SK-N-SH (cell line): ENCODE data around the gene LCP2. TPM values are rescaled to one million over a fixed set of nuclear protein-coding genes. Genes with fewer than 3 reads are reported as not detected.

Experiments used
- CTCF ChIA-PET: fragments of 300-600, 350-600 bp; formaldehyde crosslinking; extraction: SDS; loops from one replicate; lab custom pipeline; 2021; lab: Yijun Ruan, JAX
- POLR2A ChIA-PET: fragments of 350-600 bp; sonication (Branson Sonifier 250); formaldehyde crosslinking; extraction: SDS; loops from one replicate; lab custom pipeline; 2020; ENCODE audit warnings: antibody characterized with exemption, inconsistent platforms; lab: Yijun Ruan, JAX
- DNase-seq: peaks from one replicate; pipeline ENCODE4 v3.0.0; 2012
- H2AFZ ChIP-seq: fragments of 200-600 bp; sonication (generic); 2 replicates; pipeline ENCODE4 v1.8.1; 2016; ENCODE audit warnings: antibody characterized with exemption, mild to moderate bottlenecking, low read depth
- H3F3A ChIP-seq: fragments of 200-600 bp; sonication (generic); replicated peaks from 2 replicates; pipeline ENCODE3; 2016; ENCODE audit warnings: antibody characterized with exemption, mild to moderate bottlenecking; ENCODE audit not compliant: insufficient read depth
- H3K27ac ChIP-seq, 2 experiments: fragments of 200-500 bp in 1 of 2; fragments of 200-600 bp in 1 of 2; sonication (Bioruptor generic) in 1 of 2; sonication (generic), shearing (Covaris generic) in 1 of 2; 2 replicates each; pipeline versions ENCODE4 v1.5.1 to v1.6.1; 2014 to 2016; ENCODE audit warnings: low read depth in 2 of 2, inconsistent platforms in 1 of 2, low read length in 1 of 2, mild to moderate bottlenecking in 1 of 2, mixed read lengths in 1 of 2
- H3K27me3 ChIP-seq: fragments of 200-600 bp; sonication (generic), shearing (Covaris generic); 2 replicates; pipeline ENCODE4 v1.6.1; 2016; ENCODE audit warnings: mixed run types; ENCODE audit not compliant: insufficient read depth
- H3K36me3 ChIP-seq, 2 experiments: fragments of 200-500 bp in 1 of 2; fragments of 200-600 bp in 1 of 2; sonication (Bioruptor generic) in 1 of 2; sonication (generic) in 1 of 2; replicated peaks in 1 of 2; 2 replicates each; pipeline versions ENCODE3 to v1.5.1; 2014 to 2016; ENCODE audit warnings: low read length in 1 of 2, mild to moderate bottlenecking in 1 of 2; ENCODE audit not compliant: insufficient read depth in 2 of 2, control insufficient read depth in 1 of 2
- H3K4me1 ChIP-seq, 2 experiments: fragments of 200-500 bp in 1 of 2; fragments of 200-600 bp in 1 of 2; sonication (Bioruptor generic) in 1 of 2; sonication (generic), shearing (Covaris generic) in 1 of 2; 2 replicates each; pipeline versions ENCODE4 v1.5.1 to v1.6.1; 2014 to 2016; ENCODE audit warnings: low read depth in 1 of 2, low read length in 1 of 2, mixed run types in 1 of 2; ENCODE audit not compliant: insufficient read depth in 2 of 2, control insufficient read depth in 1 of 2
- H3K4me2 ChIP-seq: fragments of 200-600 bp; sonication (generic), shearing (Covaris generic); 2 replicates; pipeline ENCODE4 v1.6.1; 2017; ENCODE audit warnings: mixed run types
- H3K4me3 ChIP-seq, 2 experiments: fragments of 200-500 bp in 1 of 2; fragments of 200-600 bp in 1 of 2; sonication (Bioruptor generic) in 1 of 2; sonication (generic), shearing (Covaris generic) in 1 of 2; 2 replicates each; pipeline versions ENCODE4 v1.5.1 to v1.8.1; 2014 to 2016; ENCODE audit warnings: low read depth in 2 of 2, inconsistent platforms in 1 of 2, low read length in 1 of 2, mild to moderate bottlenecking in 1 of 2, mixed read lengths in 1 of 2, moderate library complexity in 1 of 2
- H3K79me2 ChIP-seq: fragments of 200-600 bp; sonication (generic); 2 replicates; pipeline ENCODE4 v1.8.1; 2017; ENCODE audit warnings: mild to moderate bottlenecking; ENCODE audit not compliant: insufficient read depth
- H3K9ac ChIP-seq: fragments of 200-600 bp; sonication (generic); 2 replicates; pipeline ENCODE4 v1.6.1; 2017; ENCODE audit warnings: mixed run types
- H3K9me2 ChIP-seq: fragments of 200-600 bp; sonication (generic); 2 replicates; pipeline ENCODE4 v1.6.1; 2017; ENCODE audit warnings: mixed run types
- H3K9me3 ChIP-seq: fragments of 200-600 bp; sonication (generic); 2 replicates; pipeline ENCODE4 v1.6.1; 2017; ENCODE audit warnings: mixed run types, mild to moderate bottlenecking, moderate library complexity
- H4K20me1 ChIP-seq: fragments of 200-600 bp; sonication (generic); 2 replicates; pipeline ENCODE4 v1.6.1; 2017; ENCODE audit warnings: mild to moderate bottlenecking, mixed run types; ENCODE audit not compliant: insufficient read depth
- CTCF ChIP-seq: fragments of 200-600 bp; sonication (generic); IDR thresholded peaks from 2 replicates; pipeline ENCODE4 v1.6.1; 2017; ENCODE audit warnings: antibody characterized with exemption, mild to moderate bottlenecking, moderate library complexity
- ELF1 ChIP-seq: IDR thresholded peaks from 2 replicates; pipeline ENCODE4 v1.4.0; 2012
- FOSL2 ChIP-seq: IDR thresholded peaks from 2 replicates; pipeline ENCODE4 v1.4.0; 2012; ENCODE audit warnings: low read depth, mild to moderate bottlenecking, moderate library complexity, borderline replicate concordance
- FOXJ3 ChIP-seq: sonication (generic); formaldehyde crosslinking; IDR thresholded peaks from 2 replicates; pipeline ENCODE4 v1.5.1; 2020; ENCODE audit warnings: mild to moderate bottlenecking, missing genetic modification reagents
- MAX ChIP-seq: IDR thresholded peaks from 2 replicates; pipeline ENCODE4 v1.4.0; 2012; ENCODE audit warnings: low read depth
- MXI1 ChIP-seq: IDR thresholded peaks from 2 replicates; pipeline ENCODE4 v1.6.1; 2012; ENCODE audit warnings: mild to moderate bottlenecking, low read depth, low read length, improper control_type of control experiment
- NRF1 ChIP-seq: IDR thresholded peaks from 2 replicates; pipeline ENCODE4 v1.6.1; 2012; ENCODE audit warnings: low read depth, mild to moderate bottlenecking, low read length
- POLR2AphosphoS5 ChIP-seq: IDR thresholded peaks from 2 replicates; pipeline ENCODE4 v1.6.1; 2012; ENCODE audit warnings: low read depth, low read length
- RFX5 ChIP-seq: IDR thresholded peaks from 2 replicates; pipeline ENCODE4 v1.6.1; 2012; ENCODE audit warnings: mild to moderate bottlenecking, improper control_type of control experiment, low read length
- SMC3 ChIP-seq: IDR thresholded peaks from 2 replicates; pipeline ENCODE4 v1.6.1; 2012; ENCODE audit warnings: low read depth, low read length, improper control_type of control experiment
- TAF1 ChIP-seq: IDR thresholded peaks from 2 replicates; pipeline ENCODE4 v1.6.1; 2012; ENCODE audit warnings: low read depth, mild to moderate bottlenecking, low read length, moderate library complexity, borderline replicate concordance
- TCF12 ChIP-seq: IDR thresholded peaks from 2 replicates; pipeline ENCODE4 v1.4.0; 2012
- TEAD4 ChIP-seq: IDR thresholded peaks from 2 replicates; pipeline ENCODE4 v1.4.0; 2012; ENCODE audit warnings: mild to moderate bottlenecking, borderline replicate concordance; ENCODE audit not compliant: insufficient read depth
- USF1 ChIP-seq: IDR thresholded peaks from 2 replicates; pipeline ENCODE4 v1.4.0; 2012; ENCODE audit warnings: low read depth, borderline replicate concordance
- USF2 ChIP-seq: fragments of 150-350 bp; IDR thresholded peaks from 2 replicates; pipeline ENCODE4 v1.6.1; 2017; ENCODE audit warnings: antibody characterized with exemption, low read length, low read depth, borderline replicate concordance
- WGBS: methylation state at CpG from one replicate; pipeline ENCODE4 v1.1.6; 2017; ENCODE audit warnings: low lambda C conversion rate; 5-methylcytosine and 5-hydroxymethylcytosine counted together
- polyA plus RNA-seq, 3 experiments: library from polyadenylated mRNA; depleted of rRNA; stranded (reverse); fragments of >200 nt; gene quantifications; 2 replicates each; pipeline ENCODE4 v1.2.3, GENCODE V29; 2012

The LCP2 gene
- polyA plus RNA-seq, 1 of the 3 experiments (the other 2 are of a cell fraction): not detected

DNA sequence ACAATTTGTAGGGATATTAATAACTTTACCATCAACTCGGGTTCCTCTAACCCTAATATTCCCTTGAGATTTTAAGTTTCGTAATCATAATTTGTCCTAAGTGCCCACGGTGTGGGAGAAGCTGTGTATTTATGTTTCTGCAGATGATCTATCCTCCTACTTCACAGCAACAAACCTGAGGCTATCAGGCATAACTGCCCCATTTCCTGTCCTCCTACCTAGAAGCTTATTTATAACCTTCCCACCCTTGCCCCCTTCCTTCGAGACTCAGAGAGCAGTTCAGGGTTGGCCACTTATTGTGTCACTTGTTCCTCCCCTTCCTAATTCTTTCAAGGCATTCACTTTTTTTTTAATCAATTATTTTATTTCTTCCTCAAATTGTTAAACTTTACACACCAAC is 29.6 kb upstream of the LCP2 start:
- Histone ChIP-seq H2AFZ (no peak overlapping the region), H3K27me3 (no peaks in the 10 kb centered on the region), H3K9me2 (no peaks in the 10 kb centered on the region), H3K9ac (no peak overlapping the region), H3K4me3 (no peak overlapping the region), H3K9me3 (no peaks in the 10 kb centered on the region), H3F3A (no peaks in the 10 kb centered on the region), H3K27ac (no peak overlapping the region), H3K4me1 (no peaks in the 10 kb centered on the region; a peak in 1 of 4 replicates), H3K36me3 (no peaks in the 10 kb centered on the region), H3K4me2 (no peak overlapping the region), H3K79me2 (no peaks in the 10 kb centered on the region), H4K20me1 (no peaks in the 10 kb centered on the region)
- POLR2A ChIA-PET: no interaction called here
- TF ChIP-seq USF1: no peak
- no peak for TF ChIP-seq NRF1
- TF ChIP-seq MXI1: no peak
- no peak for TF ChIP-seq FOSL2
- CTCF ChIA-PET: interaction anchor here (0.8 kb wide), 1 partner anchor 10 kb away, joined by 3 read pairs; no protein-coding TSS in a partner anchor
- no peak for DNase-seq
- WGBS: 29% methylated on average over 4 of the region's 4 CpGs

GRCh38 chr5:170319301-170319700 is 21.7 kb upstream of the LCP2 start:
- H2AFZ ChIP-seq: no peak overlapping the region
- no peaks in the 10 kb centered on the region for H3K36me3 ChIP-seq
- no peaks in the 10 kb centered on the region for H3K9me2 ChIP-seq
- no peaks in the 10 kb centered on the region for H3K9me3 ChIP-seq
- WGBS: 0% methylated on average over 1 of the region's 5 CpGs
- TF ChIP-seq ELF1 (no peak), CTCF (no peak), USF2 (no peak), MAX (no peak), FOSL2 (no peak), SMC3 (no peak), TCF12 (no peak), MXI1 (no peak), FOXJ3 (no peak), TAF1 (no peak), RFX5 (no peak), POLR2AphosphoS5 (no peak), TEAD4 (no peak)
- H3K4me1 ChIP-seq: peaks cover 0 to 7% of the 10 kb centered on the region in 2 experiments; a peak in 1 of 4 replicates
- ChIA-PET CTCF (no interaction called here), POLR2A (no interaction called here)
- no peaks in the 10 kb centered on the region for H3F3A ChIP-seq
- H4K20me1 ChIP-seq: no peaks in the 10 kb centered on the region
- no peaks in the 10 kb centered on the region for H3K79me2 ChIP-seq
- H3K9ac ChIP-seq: no peak overlapping the region
- H3K4me2 ChIP-seq: no peak overlapping the region
- no peak overlapping the region for H3K27ac ChIP-seq
- no peak overlapping the region for H3K4me3 ChIP-seq
- no peak for DNase-seq
- 0 out of 2 replicates have a peak, but pooled peaks cover 4% of the 10 kb centered on the region for H3K27me3 ChIP-seq
